SK-N-MC (cell line): ENCODE data around the gene CD4.

Experiments used
- DNase-seq: peaks from one replicate; pipeline ENCODE4 v3.0.0-alpha.2; 2011; ENCODE audit warnings: low read depth, low spot score
- H3K27ac ChIP-seq: fragments of 200-600 bp; sonication (generic); 2 replicates; pipeline ENCODE4 v1.5.1; 2016; ENCODE audit warnings: mixed run types
- H3K36me3 ChIP-seq: fragments of 200-600 bp; sonication (generic); 2 replicates; pipeline ENCODE4 v1.6.1; 2017; ENCODE audit warnings: antibody characterized with exemption, low read length, mixed read lengths; ENCODE audit not compliant: insufficient read depth
- H3K4me3 ChIP-seq: fragments of 200-600 bp; sonication (generic); 2 replicates; pipeline ENCODE4 v1.5.1; 2016
- H3K9ac ChIP-seq: fragments of 200-600 bp; sonication (generic); 2 replicates; pipeline ENCODE4 v1.8.0; 2017; ENCODE audit warnings: mixed run types, mixed read lengths; ENCODE audit not compliant: insufficient read length
- H3K9me3 ChIP-seq: fragments of 200-600 bp; sonication (generic); 2 replicates; pipeline ENCODE4 v1.6.1; 2017; ENCODE audit warnings: low read depth, mild to moderate bottlenecking, antibody characterized with exemption, low read length, moderate library complexity, mixed read lengths
- EZH2 ChIP-seq: fragments of 200-600 bp; sonication (generic); IDR thresholded peaks from one replicate; pipeline ENCODE4 v1.6.1; 2017; ENCODE audit warnings: antibody characterized with exemption
- FOXP2 ChIP-seq: optimal IDR thresholded peaks from 2 replicates; pipeline ENCODE3; 2011; ENCODE audit warnings: mild to moderate bottlenecking, moderate library complexity; ENCODE audit not compliant: insufficient read depth; ENCODE audit errors: extremely low read length, control extremely low read depth
- POLR2AphosphoS5 ChIP-seq: IDR thresholded peaks from 2 replicates; pipeline ENCODE4 v1.6.1; 2012; ENCODE audit warnings: mild to moderate bottlenecking, low read depth, low read length, borderline replicate concordance

Gene CD4

DNA sequence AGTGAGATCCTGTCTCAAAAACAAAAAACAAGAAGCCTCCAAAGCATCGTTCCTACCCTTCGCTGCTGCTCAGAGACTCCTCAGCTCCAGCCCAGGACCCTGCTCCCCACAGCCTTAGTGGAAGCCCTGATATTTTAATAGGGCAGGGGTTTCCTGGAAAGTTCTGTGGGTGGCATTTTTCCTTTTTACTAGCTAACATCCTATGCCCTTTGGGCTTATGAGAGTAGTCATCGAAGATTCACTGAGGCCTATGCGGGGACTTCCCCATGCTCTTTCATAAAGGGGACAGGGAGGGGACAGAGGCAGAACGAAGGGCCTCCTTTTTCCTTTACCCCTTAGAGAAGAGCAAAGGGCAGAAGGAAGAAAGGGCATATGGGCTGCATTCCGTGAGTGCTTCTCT is 8.8 kb upstream of the CD4 start:
- no peak for DNase-seq
- Histone ChIP-seq H3K9me3 (no peaks in the 10 kb centered on the region), H3K9ac (no peak overlapping the region), H3K36me3 (no peaks in the 10 kb centered on the region), H3K4me3 (no peak overlapping the region), H3K27ac (no peak overlapping the region)
- TF ChIP-seq EZH2 (no peak), FOXP2 (no peak)

DNA sequence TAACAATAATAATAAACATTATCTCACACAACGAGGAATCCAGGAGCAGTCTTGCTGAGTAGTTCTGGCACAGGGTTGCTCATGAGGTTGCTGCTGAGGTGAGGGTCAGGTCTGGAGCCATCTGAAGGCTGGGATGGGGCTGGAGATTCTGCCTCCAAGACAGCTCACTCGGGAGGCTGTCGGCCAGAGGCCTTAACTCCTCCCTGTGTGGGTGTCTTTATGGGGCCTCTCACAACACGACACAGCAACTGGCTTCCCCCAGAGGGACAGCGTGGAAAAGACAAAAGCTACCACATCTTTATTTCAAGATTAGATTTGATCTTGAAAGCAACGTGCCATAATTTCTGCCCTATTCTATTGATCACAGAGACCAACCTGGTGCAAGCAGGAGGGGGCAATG is 7.2 kb upstream of the CD4 start:
- H3K27ac ChIP-seq, result no peak overlapping the region
- no peak overlapping the region for H3K9ac ChIP-seq
- no peaks in the 10 kb centered on the region for H3K9me3 ChIP-seq
- H3K4me3 ChIP-seq, result no peak overlapping the region
- no peaks in the 10 kb centered on the region for H3K36me3 ChIP-seq
- no peak for TF ChIP-seq EZH2
- no peak for TF ChIP-seq FOXP2
- no peak for TF ChIP-seq POLR2AphosphoS5
- DNase-seq, result no peak

DNA sequence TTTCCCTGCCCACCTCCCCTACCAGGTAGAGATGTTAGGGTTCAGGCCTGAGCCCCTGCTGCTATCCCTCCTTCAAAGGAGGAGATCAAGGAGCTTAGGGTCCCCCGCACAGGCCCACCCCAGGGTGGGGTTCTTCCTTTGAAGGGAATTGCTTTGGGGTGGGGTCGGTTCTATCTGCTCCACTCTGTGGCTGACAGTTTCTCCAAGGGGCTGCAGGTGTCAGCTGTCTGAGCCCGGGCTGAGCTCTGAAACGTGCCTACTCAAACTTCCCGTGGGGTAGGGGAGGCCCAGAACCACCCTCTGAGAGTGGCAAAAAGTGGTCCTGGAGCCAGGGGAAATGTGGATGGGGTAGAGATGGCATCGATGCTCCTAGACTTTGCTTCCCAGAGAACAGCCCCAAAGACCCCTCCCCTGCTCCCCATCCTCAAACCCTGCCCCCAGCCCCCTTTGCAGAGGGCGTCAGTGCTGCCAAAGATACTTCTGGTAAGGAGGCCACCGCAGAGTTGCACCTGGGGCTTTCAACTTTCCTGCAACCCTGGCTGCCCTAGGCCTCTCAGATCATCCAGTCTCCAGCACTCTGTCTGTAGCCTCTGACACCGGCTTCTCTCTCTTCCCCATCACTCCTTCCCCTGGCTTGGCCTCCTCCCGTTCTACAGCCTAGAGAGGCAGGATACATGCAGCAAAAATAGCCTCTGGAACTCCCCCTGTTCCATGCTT is 6.3 kb upstream of the CD4 start:
- H3K4me3 ChIP-seq, result no peak overlapping the region
- H3K9me3 ChIP-seq, result no peaks in the 10 kb centered on the region

DNA sequence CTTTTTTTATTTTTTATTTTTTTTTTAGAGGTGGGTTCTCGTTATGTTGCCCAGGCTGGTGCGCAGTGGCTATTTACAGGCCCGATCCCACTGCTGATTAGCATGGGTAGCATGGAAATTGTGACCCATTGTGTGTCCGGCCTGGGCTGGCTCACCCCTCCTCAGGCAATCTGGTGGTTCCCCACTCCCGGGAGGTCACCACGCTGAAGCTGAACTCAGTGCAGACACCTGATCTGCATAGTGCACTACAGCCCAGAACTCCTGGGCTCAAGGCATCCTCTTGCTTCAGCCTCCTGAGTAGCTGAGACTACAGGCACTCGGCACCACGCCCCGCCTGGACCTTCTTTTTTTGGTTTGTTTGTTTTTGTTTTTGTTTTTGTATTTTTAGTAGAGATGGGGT is 5.5 kb upstream of the CD4 start:
- no peaks in the 10 kb centered on the region for H3K36me3 ChIP-seq
- H3K9ac ChIP-seq, result no peak overlapping the region
- no peak for DNase-seq
- no peak overlapping the region for H3K27ac ChIP-seq
- H3K4me3 ChIP-seq, result no peak overlapping the region
- TF ChIP-seq EZH2 (no peak), POLR2AphosphoS5 (no peak), FOXP2 (no peak)
- H3K9me3 ChIP-seq, result no peaks in the 10 kb centered on the region

More for the DNA sequence above, 6.3 kb upstream of the CD4 start:
- TF ChIP-seq FOXP2 (no peak), POLR2AphosphoS5 (no peak), EZH2 (no peak)
- no peak for DNase-seq
- Histone ChIP-seq H3K36me3 (no peaks in the 10 kb centered on the region), H3K27ac (no peak overlapping the region), H3K9ac (no peak overlapping the region)

DNA sequence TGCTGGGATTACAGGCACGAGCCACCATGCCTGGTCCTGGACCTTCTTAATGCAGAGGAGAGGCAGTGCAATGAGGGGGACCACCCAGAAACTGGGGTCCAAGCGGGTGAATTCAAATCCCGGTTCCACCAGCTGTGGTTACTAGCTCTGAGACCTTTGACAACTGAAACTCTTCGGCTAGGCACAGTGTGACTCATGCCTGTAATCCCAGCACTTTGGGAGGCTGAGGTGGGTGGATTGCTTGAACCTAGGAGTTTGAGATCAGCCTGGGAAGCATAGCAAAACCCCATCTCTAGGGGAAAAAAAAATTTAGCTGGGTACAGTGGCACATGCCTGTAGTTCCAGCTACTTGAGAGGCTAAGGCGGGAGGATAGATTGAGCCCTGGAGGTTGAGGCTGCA is 5.0 kb upstream of the CD4 start:
- Histone ChIP-seq H3K36me3 (no peaks in the 10 kb centered on the region), H3K27ac (no peak overlapping the region), H3K4me3 (no peak overlapping the region), H3K9ac (no peak overlapping the region), H3K9me3 (no peaks in the 10 kb centered on the region)
- TF ChIP-seq FOXP2 (no peak), POLR2AphosphoS5 (no peak), EZH2 (no peak)
- DNase-seq, result no peak

DNA sequence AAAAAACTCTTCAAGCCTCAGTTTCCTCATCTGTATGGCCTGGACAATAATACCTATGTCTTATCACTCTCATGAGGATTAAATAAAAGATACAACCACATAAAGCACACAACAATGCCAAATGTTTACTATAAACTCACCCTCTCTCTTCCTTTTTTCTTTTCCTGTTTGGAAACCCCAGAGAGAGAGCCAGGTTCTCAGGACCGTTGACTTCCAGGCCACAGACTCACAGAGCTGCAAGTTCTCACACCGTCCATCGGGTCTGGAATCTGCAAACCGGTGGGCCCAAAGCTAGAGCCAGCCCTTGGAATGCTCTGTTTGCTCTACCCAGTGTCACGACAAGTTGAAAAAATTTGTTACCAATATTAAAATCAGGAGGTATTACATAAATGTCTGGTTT is 4.6 kb upstream of the CD4 start:
- TF ChIP-seq EZH2 (no peak), POLR2AphosphoS5 (no peak), FOXP2 (no peak)
- DNase-seq, result no peak
- Histone ChIP-seq H3K9ac (no peak overlapping the region), H3K36me3 (no peaks in the 10 kb centered on the region), H3K27ac (no peak overlapping the region), H3K9me3 (no peaks in the 10 kb centered on the region), H3K4me3 (no peak overlapping the region)

DNA sequence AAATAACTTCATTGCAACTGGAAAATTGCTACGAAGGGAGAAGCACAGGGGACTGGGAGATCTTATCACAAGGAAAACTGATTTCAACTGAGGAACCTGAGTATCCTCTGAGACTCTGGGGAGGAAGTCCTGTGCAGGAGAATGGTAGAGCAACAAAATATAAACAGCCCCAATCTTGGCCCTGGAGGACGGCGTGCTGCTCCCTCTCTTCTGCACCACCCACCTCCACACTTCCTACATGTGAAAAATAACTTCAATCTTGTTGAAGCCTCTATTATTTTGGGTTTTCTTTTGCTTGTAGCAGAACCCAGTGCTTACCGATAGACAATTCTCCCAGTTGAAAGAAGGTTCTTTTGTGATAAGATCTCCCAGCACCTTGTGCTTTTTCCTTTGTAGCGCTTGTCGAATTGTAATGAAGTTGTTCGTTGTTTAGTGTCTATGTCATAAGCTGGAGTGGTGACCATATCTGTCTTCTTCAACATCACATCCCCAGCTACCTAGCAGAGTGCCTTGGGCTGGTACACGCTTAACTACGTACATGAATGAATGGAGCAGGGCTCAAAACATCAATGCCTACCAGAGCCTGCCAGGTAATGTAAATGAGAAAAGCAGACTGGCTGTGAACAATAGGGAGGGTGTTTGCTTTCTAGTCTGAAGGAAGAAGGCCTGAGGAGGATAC is 2.8 kb upstream of the CD4 start:
- DNase-seq, result no peak
- H3K27ac ChIP-seq, result no peak overlapping the region
- H3K36me3 ChIP-seq, result no peaks in the 10 kb centered on the region
- TF ChIP-seq EZH2 (no peak), POLR2AphosphoS5 (no peak), FOXP2 (no peak)
- H3K9ac ChIP-seq, result no peak overlapping the region
- H3K4me3 ChIP-seq, result no peak overlapping the region
- H3K9me3 ChIP-seq, result no peaks in the 10 kb centered on the region

DNA sequence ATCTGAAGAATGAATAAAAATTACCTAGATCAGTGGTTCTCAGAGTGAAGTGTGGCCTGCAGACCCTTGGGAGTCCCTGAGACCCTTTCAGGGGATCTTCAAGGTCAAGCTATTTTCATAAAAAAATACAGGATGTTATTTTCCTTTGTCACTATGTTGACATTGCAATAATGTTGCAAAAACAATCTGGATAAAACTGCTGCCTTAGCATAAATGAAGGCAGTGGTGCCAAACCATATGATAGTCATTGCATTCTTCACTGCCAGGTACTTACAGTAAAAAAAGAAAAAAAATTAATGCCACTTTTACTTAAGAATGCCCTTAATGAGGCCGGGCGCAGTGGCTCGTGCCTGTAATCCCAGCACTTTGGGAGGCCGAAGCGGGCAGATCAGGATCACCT is 2.0 kb upstream of the CD4 start:
- TF ChIP-seq POLR2AphosphoS5 (no peak), EZH2 (no peak), FOXP2 (no peak)
- no peaks in the 10 kb centered on the region for H3K9me3 ChIP-seq
- no peak overlapping the region for H3K27ac ChIP-seq
- no peak for DNase-seq
- no peak overlapping the region for H3K9ac ChIP-seq
- no peak overlapping the region for H3K4me3 ChIP-seq
- H3K36me3 ChIP-seq, result no peaks in the 10 kb centered on the region
